Skeletal muscle tissue (tissue), 4 donors: ENCODE measurements around the gene APMAP. TPM values are rescaled to one million over a fixed set of nuclear protein-coding genes. Genes with fewer than 3 reads are reported as not detected.
"Not testable (repeated sequence)": the region's sequence is repeated elsewhere in the genome, so short reads cannot be mapped to it uniquely, and the experiment has no call there.

Experiments used
- H3K27ac ChIP-seq: one replicate; pipeline ENCODE4 v1.7.0; 2013; ENCODE audit warnings: mild to moderate bottlenecking, low read depth, low read length, inconsistent platforms
- H3K27me3 ChIP-seq, 3 donors: one replicate each; pipeline ENCODE4 v1.7.0; 2013; ENCODE audit warnings: low read length in 3 of 3; ENCODE audit not compliant: control insufficient read depth in 3 of 3, insufficient read depth in 3 of 3
- H3K36me3 ChIP-seq, 3 donors: one replicate each; pipeline ENCODE4 v1.7.0; 2013; ENCODE audit warnings: low read length in 3 of 3; ENCODE audit not compliant: control insufficient read depth in 3 of 3, insufficient read depth in 3 of 3
- H3K4me1 ChIP-seq, 3 donors: one replicate each; pipeline ENCODE4 v1.7.0; 2013; ENCODE audit warnings: low read length in 3 of 3, mild to moderate bottlenecking in 3 of 3; ENCODE audit not compliant: control insufficient read depth in 3 of 3, insufficient read depth in 3 of 3
- H3K4me3 ChIP-seq, 3 donors: one replicate each; pipeline ENCODE4 v1.7.0; 2013; ENCODE audit warnings: low read length in 3 of 3
- H3K9ac ChIP-seq, 3 donors: one replicate each; pipeline ENCODE4 v1.7.0; 2013; ENCODE audit warnings: low read length in 3 of 3, mild to moderate bottlenecking in 3 of 3, moderate library complexity in 2 of 3, low read depth in 1 of 3
- H3K9me3 ChIP-seq, 3 donors: one replicate each; pipeline ENCODE4 v1.7.0; 2013; ENCODE audit warnings: low read length in 3 of 3; ENCODE audit not compliant: control insufficient read depth in 3 of 3
- total RNA-seq: library from RNA; depleted of rRNA; stranded (reverse); fragments of >200 nt; gene quantifications from one replicate; pipeline ENCODE4 v1.2.3, GENCODE V29; 2014
- donor health status: Osteomylitis.

Gene APMAP
- total RNA-seq, 1 donor from 2014 or later, result 41.2 TPM

DNA sequence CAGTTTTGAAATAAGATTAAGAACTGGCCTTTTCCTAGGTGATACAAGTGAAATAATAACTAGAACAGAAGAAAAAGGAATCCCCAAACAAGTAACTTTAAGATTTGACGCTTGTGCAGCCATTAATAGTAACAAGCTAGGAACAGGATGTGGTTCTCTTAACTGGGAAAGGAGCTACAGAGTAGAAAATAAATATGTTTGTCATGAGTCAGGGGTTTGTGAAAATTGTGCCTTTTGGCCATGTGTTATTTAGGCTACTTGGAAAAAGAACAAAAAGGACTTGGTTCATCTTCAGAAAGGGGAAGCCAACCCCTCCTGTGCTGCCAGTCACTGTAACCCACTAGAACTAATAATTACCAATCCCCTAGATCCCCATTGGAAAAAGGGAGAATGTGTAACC, 60.7 kb downstream of the APMAP start:
- H3K36me3 ChIP-seq, H3K9ac ChIP-seq, H3K4me3 ChIP-seq, H3K9me3 ChIP-seq, H3K4me1 ChIP-seq, H3K27me3 ChIP-seq, H3K27ac ChIP-seq: not testable (repeated sequence)

DNA sequence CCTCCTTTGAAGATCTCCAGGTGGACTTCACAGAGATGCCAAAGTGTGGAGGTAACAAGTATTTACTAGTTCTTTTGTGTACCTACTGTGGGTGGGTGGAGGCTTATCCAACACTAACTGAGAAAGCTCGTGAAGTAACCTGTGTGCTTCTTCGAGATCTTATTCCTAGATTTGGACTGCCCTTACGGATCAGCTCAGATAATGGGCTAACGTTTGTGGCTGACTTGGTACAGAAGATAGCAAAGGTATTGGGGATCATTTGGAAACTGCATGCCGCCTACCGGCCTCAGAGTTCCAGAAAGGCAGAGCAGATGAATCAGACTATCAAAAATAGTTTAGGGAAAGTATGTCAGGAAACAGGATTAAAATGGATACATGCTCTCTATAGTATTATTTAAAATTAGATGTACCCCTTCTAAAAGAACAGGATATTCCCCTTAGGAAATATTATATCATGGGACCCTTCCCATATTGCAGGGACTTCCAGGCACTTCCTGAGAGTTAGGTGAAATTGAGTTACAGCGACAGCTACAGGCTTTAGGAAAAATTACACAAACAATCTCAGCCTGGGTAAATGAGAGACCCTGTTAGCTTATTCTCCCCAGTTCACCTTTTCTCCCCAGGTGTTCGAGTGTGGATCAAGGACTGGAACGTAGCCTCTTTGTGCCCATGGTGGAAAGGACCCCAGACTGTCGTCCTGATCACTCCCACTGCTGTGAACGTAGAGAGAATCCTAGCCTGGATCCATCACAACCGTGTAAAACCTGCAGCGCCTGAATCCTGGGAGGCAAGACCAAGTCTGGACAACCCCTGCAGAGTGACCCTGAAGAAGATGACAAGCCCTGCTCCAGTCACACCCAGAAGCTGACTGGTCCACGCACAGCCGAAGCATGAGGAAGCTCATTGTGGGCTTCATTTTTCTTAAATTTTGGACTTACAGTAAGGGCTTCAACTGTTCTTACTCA, 61.5 kb downstream of the APMAP start:
- not testable (repeated sequence) for H3K9ac ChIP-seq, H3K36me3 ChIP-seq, H3K27me3 ChIP-seq, H3K4me3 ChIP-seq, H3K9me3 ChIP-seq, H3K27ac ChIP-seq, H3K4me1 ChIP-seq

DNA sequence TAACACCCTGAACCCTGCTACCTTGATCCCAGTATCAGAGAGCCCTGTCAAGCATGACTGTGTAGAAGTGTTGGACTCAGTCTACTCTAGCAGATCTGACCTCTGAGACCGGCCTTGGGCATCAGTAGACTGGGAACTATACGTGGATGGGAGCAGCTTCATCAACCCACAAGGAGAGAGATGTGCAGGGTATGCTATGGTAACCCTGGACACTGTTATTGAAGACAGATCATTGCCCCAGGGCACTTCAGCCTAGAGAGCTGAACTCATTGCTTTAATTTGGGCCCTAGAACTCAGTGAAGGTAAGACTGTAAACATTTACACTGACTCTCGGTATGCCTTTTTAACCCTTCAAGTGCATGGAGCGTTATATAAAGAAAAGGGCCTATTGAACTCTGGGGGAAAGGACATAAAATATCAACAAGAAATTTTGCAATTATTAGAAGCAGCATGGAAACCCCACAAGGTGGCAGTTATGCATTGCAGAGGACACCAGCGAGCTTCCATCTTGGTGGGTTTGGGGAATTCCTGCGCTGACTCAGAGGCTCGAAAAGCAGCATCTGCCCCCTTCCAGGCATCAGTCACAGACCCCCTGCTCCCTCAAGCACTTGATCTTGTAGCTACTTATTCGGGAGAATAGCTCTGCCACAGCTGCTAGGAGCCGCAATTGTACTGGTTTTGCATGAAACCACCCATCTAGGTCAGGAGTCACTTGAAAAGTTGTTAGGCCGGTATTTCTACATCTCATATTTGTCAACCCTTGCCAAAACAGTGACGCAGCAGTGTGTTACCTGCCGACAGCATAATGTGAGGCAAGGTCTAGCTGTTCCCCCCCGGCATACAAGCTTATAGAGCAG, 62.5 kb downstream of the APMAP start:
- not testable (repeated sequence) for H3K9ac ChIP-seq, H3K36me3 ChIP-seq, H3K9me3 ChIP-seq, H3K4me1 ChIP-seq, H3K27me3 ChIP-seq, H3K27ac ChIP-seq, H3K4me3 ChIP-seq

DNA sequence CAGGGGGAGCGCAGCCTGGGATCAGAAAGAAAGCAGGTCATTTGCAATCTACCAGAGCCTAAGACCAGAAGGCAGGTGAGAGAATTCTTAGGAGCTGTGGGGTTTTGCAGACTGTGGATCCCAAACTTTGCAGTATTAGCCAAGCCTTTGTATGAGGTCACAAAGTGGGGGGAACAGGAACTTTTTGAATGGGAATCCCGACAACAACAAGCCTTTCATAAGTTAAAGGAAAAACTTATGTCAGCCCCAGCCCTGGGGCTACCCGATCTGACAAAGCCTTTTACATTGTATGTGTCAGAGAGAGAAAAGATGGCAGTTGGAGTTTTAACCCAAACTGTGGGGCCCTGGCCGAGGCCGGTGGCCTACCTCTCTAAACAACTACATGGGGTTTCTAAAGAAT, 63.3 kb downstream of the APMAP start:
- H3K9me3 ChIP-seq, H3K36me3 ChIP-seq, H3K27ac ChIP-seq: not testable (repeated sequence)

DNA sequence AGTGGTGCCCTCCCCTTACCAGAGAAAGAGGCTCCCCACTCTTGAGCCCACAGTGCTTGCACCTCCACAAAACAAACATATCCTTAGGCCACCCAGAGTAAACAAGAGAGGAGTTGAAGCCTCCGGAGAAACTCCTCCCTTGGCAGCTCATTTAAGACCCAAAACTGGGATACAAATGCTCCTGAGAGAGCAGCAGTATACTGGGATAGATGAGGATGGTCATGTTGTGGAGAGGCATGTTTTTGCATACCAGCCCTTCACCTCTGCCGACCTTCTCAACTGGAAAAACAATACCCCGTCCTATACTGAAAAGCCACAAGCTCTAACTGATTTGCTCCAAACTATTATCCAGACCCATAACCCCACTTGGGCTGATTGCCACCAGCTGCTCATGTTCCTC, 71.8 kb downstream of the APMAP start:
- H3K4me1 ChIP-seq, H3K27me3 ChIP-seq, H3K36me3 ChIP-seq, H3K9ac ChIP-seq, H3K9me3 ChIP-seq, H3K27ac ChIP-seq, H3K4me3 ChIP-seq: not testable (repeated sequence)

More for the DNA sequence above, 63.3 kb downstream of the APMAP start:
- not testable (repeated sequence) for H3K4me1 ChIP-seq, H3K9ac ChIP-seq, H3K27me3 ChIP-seq, H3K4me3 ChIP-seq

DNA sequence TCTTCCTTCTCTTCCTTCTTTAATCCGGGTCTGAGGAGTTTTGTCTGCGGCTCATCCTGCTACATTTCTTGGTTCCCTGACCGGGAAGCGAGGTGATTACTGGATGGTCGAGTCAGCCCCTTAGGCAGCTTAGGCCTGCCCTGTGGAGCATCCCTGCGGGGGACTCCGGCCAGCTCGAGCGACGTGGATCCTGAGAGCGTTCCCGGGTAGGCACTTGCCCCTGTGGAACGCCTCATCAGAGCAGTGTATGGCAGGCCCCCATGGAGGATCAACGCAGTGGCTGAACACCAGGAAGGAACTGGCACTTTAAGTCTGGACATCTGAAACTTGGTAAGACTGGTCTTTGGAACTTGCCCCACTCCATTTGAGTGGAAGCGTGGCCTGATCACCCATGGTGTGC, 72.9 kb downstream of the APMAP start:
- H3K27ac ChIP-seq, H3K4me1 ChIP-seq, H3K36me3 ChIP-seq, H3K9me3 ChIP-seq, H3K27me3 ChIP-seq, H3K4me3 ChIP-seq, H3K9ac ChIP-seq: not testable (repeated sequence)

DNA sequence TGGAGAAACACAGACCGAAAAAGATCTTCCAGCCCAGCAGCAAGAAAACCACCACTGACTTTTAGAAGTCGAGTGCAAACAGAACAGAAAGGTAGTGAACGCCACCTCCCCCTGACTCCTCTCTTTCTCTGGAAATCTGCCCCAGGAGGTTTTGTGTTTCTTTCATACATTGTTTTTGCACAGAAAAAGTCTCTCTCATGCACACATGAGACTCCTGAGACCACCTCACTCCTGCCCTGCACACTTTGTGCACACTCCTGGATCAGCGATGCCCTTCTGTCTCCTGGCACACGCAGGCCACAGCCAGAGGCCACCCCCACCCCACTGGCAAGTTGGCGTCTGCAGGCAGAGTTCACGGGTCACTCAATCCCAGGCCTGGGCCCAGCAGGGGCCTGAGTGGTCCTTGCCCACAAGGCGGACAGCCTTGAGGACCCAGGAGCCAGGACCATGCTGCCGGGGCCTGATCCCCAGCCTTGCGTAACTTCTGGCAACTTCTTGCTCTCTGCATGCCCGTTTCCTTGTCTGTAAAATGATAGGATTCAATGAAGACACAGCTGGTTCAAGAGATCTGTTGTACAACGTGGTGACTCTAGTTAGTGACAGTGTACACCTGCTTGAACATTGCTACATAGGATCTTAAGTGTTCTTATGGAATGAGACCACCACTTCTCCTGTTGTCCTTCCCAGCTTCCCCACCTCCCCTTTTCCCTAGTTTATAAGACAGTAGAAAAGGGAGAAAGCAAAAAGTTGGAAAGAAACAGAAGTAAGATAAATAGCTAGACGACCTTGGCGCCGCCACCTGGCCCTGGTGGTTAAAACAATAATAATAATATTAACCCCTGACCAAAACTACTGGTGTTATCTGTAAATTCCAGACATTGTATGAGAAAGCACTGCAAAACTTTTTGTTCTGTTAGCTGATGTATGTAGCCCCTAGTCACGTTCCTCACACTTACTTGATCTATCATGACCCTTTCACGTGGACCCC, 73.7 kb downstream of the APMAP start:
- Histone ChIP-seq H3K27ac (no peak overlapping the region), H3K4me3 (no peak overlapping the region), H3K27me3 (peaks cover 0 to 4% (median 4%) of the 10 kb centered on the region in 3 donors), H3K36me3 (no peaks in the 10 kb centered on the region), H3K9ac (peak overlapping the region in 2 of 3 donors; percentile 12 to 28), H3K9me3 (no peaks in the 10 kb centered on the region), H3K4me1 (peaks cover 7% of the 10 kb centered on the region in 3 donors)

DNA sequence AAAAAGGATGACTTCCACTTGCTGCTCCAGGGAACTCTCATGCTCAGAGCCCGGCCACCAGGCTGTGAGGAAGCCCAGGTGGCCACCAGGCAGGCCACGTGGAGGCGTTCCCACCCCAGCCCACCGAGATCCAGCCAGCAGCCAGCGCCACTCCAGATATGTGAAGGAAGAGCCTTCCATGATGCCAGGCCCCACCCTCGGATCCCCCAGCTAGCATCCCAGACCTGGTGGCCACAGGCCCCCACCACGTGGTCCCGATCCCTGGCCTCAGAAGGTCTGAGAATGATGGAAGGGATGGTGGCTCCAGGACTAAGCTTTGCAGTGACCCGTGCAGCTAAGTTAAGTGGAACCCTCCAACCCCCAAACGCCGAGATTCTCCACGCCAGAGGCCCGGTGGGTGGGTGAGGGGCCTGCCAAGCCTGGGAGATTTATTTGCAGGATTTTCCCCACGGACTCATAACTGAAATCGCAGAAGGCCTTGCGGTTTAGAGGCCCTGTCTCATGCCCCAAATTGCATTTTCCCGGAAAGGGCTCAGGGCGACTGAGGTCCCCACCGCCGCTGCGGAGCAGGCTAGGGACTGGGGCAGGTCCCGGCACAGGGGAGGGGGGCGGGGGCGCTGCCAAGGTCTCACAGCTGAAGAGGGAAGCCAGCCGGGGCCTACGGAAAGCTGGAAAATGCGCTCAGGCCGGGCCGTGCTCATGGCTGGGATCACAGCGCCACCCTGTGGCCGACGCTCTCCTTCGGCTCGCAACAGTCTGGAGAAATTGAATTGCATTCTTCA, 74.6 kb downstream of the APMAP start:
- Histone ChIP-seq H3K27me3 (peaks cover 0 to 4% (median 4%) of the 10 kb centered on the region in 3 donors), H3K4me1 (peaks cover 7% of the 10 kb centered on the region in 3 donors), H3K9me3 (no peaks in the 10 kb centered on the region), H3K9ac (peak overlapping the region in 1 of 3 donors; percentile 54), H3K36me3 (no peaks in the 10 kb centered on the region), H3K27ac (no peak overlapping the region), H3K4me3 (no peak overlapping the region)

DNA sequence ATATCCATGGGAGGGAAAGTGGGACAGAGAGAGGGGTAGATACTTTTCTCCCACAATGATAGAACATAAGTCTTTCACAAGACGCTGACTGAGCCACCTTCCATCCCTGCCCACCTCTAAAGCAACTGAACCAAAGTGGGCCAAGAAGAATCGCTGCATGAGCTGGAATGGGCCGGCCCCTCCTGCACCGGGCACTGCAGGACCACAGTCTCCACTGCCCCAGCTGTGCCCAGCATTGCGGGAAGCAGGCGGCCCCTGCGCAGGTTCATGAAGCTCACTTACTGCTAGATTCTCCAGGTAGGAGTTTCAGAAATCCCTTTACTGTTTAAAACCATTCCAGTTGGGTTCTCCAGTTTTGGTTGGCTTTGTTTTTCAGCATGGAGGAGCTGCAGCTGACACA, 75.5 kb downstream of the APMAP start:
- Histone ChIP-seq H3K9ac (no peak overlapping the region), H3K4me1 (peaks cover 7% of the 10 kb centered on the region in 3 donors), H3K27ac (no peak overlapping the region), H3K36me3 (no peaks in the 10 kb centered on the region), H3K4me3 (no peak overlapping the region), H3K27me3 (peaks cover 0 to 4% (median 4%) of the 10 kb centered on the region in 3 donors), H3K9me3 (no peaks in the 10 kb centered on the region)
